HCT116 (cell line): Measurements from ENCODE around the gene SYNJ2. TPM values are rescaled to one million over a fixed set of nuclear protein-coding genes. Genes with fewer than 3 reads are reported as not detected.

ENCODE experiments used
- ATAC-seq: fragments of 200-7000 bp; cut with Tn5 transposase; 2 replicates; pipeline ENCODE4 v1.9.1; 2020; ENCODE audit warnings: mild to moderate bottlenecking, moderate library complexity
- BruUV-seq: library from RNA; stranded (reverse); fragments of 400-500 nt; replicated peaks from 2 replicates; lab custom pipeline; 2021; lab: Mats Ljungman, UMichigan
- CTCF ChIA-PET: fragments of 300-600 bp; sonication (Branson Sonifier 250); formaldehyde crosslinking; loops from one replicate; lab custom pipeline; 2021; ENCODE audit warnings: antibody characterized with exemption; lab: Charles Lee
- POLR2A ChIA-PET: fragments of 300-600, 350-600 bp; sonication (Branson Sonifier 250); formaldehyde crosslinking; loops from one replicate; lab custom pipeline; 2021; ENCODE audit warnings: antibody characterized with exemption; lab: Charles Lee
- RAD21 ChIA-PET, 2 experiments: fragments of 300-600 bp; sonication (Branson Sonifier 250); formaldehyde crosslinking; loops; one replicate each; lab custom pipeline; 2023; ENCODE audit warnings: low total read pairs in 2 of 2; ENCODE audit not compliant: uncharacterized antibody in 2 of 2, unreplicated experiment in 2 of 2, low non-redundant PET in 1 of 2; lab: Charles Lee
- DNase-seq: peaks from one replicate; pipeline ENCODE4 v3.0.0-alpha.2; 2010; ENCODE audit warnings: low read depth, low spot score
- H2AFZ ChIP-seq: fragments of 200-600 bp; shearing (Covaris generic), sonication (generic); 2 replicates; pipeline ENCODE4 v1.6.1; 2017; ENCODE audit warnings: low read depth, mixed run types, mixed read lengths, antibody characterized with exemption, low read length; ENCODE audit not compliant: poor library complexity, severe bottlenecking
- H3K27ac ChIP-seq: 2 replicates; pipeline ENCODE4 v1.5.1; 2012; ENCODE audit warnings: low read depth, low read length
- H3K27me3 ChIP-seq: fragments of 200-600 bp; sonication (generic); 2 replicates; pipeline ENCODE4 v1.6.1; 2016; ENCODE audit warnings: mixed run types, low read length, mixed read lengths; ENCODE audit not compliant: insufficient read depth
- H3K36me3 ChIP-seq, 2 experiments: fragments of 200-500 bp in 1 of 2; fragments of 200-600 bp in 1 of 2; sonication (Bioruptor generic) in 1 of 2; sonication (generic) in 1 of 2; 2 replicates each; pipeline versions ENCODE4 v1.5.1 to v1.6.1; 2014 to 2016; ENCODE audit warnings: low read length in 2 of 2, inconsistent platforms in 1 of 2, mixed read lengths in 1 of 2, mixed run types in 1 of 2; ENCODE audit not compliant: insufficient read depth in 2 of 2, control insufficient read depth in 1 of 2
- H3K4me1 ChIP-seq, 2 experiments: fragments of 200-600 bp in 1 of 2; sonication (generic) in 1 of 2; 2 replicates each; pipeline versions ENCODE4 v1.5.1 to v1.6.1; 2012 to 2017; ENCODE audit warnings: low read length in 2 of 2, inconsistent platforms in 1 of 2, mild to moderate bottlenecking in 1 of 2, mixed read lengths in 1 of 2, mixed run types in 1 of 2, moderate library complexity in 1 of 2; ENCODE audit not compliant: insufficient read depth in 2 of 2, control insufficient read depth in 1 of 2
- H3K4me2 ChIP-seq: fragments of 200-600 bp; sonication (generic); 2 replicates; pipeline ENCODE4 v1.6.1; 2017; ENCODE audit warnings: mixed run types, low read length, mixed read lengths
- H3K4me3 ChIP-seq, 2 experiments: fragments of 200-600 bp in 1 of 2; sonication (generic) in 1 of 2; replicated peaks in 1 of 2; 2 replicates each; pipeline ENCODE4 v1.5.1; 2011 to 2016; ENCODE audit warnings: low read length in 2 of 2, control low read depth in 1 of 2, low read depth in 1 of 2, mild to moderate bottlenecking in 1 of 2, mixed read lengths in 1 of 2, mixed run types in 1 of 2
- H3K79me2 ChIP-seq: fragments of 200-600 bp; sonication (generic); 2 replicates; pipeline ENCODE4 v1.6.1; 2017; ENCODE audit warnings: mild to moderate bottlenecking, mixed run types, low read length, moderate library complexity, mixed read lengths; ENCODE audit not compliant: insufficient read depth
- H3K9ac ChIP-seq: fragments of 200-600 bp; sonication (generic); 2 replicates; pipeline ENCODE4 v1.6.1; 2016; ENCODE audit warnings: low read length, mixed read lengths
- H3K9me2 ChIP-seq: fragments of 200-600 bp; sonication (generic), shearing (Covaris generic); 2 replicates; pipeline ENCODE4 v1.6.1; 2017; ENCODE audit warnings: mixed run types, mild to moderate bottlenecking, moderate library complexity; ENCODE audit not compliant: insufficient read depth
- H3K9me3 ChIP-seq, 2 experiments: fragments of 200-500 bp in 1 of 2; fragments of 200-600 bp in 1 of 2; sonication (Bioruptor generic) in 1 of 2; sonication (generic) in 1 of 2; 2 replicates each; pipeline ENCODE4 v1.6.1; 2014 to 2017; ENCODE audit warnings: low read length in 2 of 2, mixed read lengths in 2 of 2, inconsistent platforms in 1 of 2, low read depth in 1 of 2, mild to moderate bottlenecking in 1 of 2, mixed run types in 1 of 2, moderate library complexity in 1 of 2; ENCODE audit not compliant: control insufficient read depth in 1 of 2, insufficient read depth in 1 of 2
- H4K20me1 ChIP-seq: fragments of 200-600 bp; sonication (generic), shearing (Covaris generic); 2 replicates; pipeline ENCODE4 v1.6.1; 2017; ENCODE audit warnings: mixed run types, mild to moderate bottlenecking, moderate library complexity; ENCODE audit not compliant: insufficient read depth
- EGR1 ChIP-seq: IDR thresholded peaks from 2 replicates; pipeline ENCODE4 v1.6.1; 2012; ENCODE audit warnings: low read depth
- FOSL1 ChIP-seq: IDR thresholded peaks from 2 replicates; pipeline ENCODE4 v1.6.1; 2012; ENCODE audit warnings: low read depth
- MAX ChIP-seq: IDR thresholded peaks from 2 replicates; pipeline ENCODE4 v1.6.1; 2012
- POLR2A ChIP-seq: IDR thresholded peaks from 2 replicates; pipeline ENCODE4 v1.7.0; 2011; ENCODE audit warnings: borderline replicate concordance; ENCODE audit not compliant: insufficient read depth, insufficient read length; ENCODE audit errors: extremely low read depth
- POLR2AphosphoS5 ChIP-seq: IDR thresholded peaks from 2 replicates; pipeline ENCODE4 v1.6.1; 2011; ENCODE audit warnings: mild to moderate bottlenecking, low read depth, low read length, moderate library complexity
- SRF ChIP-seq: IDR thresholded peaks from 2 replicates; pipeline ENCODE4 v1.6.1; 2012; ENCODE audit warnings: low read depth
- ZNF274 ChIP-seq: fragments of 200-500 bp; sonication (Bioruptor generic); IDR thresholded peaks from 2 replicates; pipeline ENCODE4 v1.6.1; 2014; ENCODE audit warnings: mild to moderate bottlenecking, low read depth, low read length, inconsistent platforms
- intact Hi-C: fragments of 100-400 bp; cut with micrococcal nuclease; formaldehyde crosslinking; loops from 2 replicates; pipeline ENCODE4 v1.10.0; 2022
- total RNA-seq: library from RNA; stranded (reverse); gene quantifications from one replicate; pipeline ENCODE4 v1.2.1, GENCODE V29; 2021; ENCODE audit not compliant: unreplicated experiment
- TF ChIP-seq, protein P1 (sequence below): IDR thresholded peaks from 2 replicates; pipeline ENCODE4 v1.6.1; 2012; ENCODE audit warnings: low read depth

The SYNJ2 gene
- total RNA-seq, 1 experiment from 2014 or later, result 23.9 TPM

DNA sequence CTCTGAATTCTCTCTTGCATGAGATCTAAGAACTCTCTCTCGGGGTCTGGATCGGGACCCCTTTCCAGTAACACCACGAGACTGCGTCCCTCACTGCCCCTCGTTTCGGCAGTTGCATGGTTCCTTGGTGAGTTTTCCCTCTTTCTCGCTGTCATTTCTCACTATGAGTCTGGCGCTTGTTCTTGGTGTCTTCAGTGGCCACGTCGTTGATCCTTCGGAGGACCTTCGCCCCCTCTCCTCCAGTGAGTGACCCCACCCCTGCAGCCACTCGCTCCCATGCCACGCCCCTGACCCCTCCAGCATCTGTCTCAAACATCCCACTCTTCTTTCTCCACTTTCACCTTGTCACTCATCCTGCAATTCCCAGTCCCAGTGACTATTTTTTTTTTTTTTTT lies 23.0 kb downstream of the SYNJ2 start:
- H4K20me1 ChIP-seq, result no peaks in the 10 kb centered on the region
- TF ChIP-seq, protein P1, sequence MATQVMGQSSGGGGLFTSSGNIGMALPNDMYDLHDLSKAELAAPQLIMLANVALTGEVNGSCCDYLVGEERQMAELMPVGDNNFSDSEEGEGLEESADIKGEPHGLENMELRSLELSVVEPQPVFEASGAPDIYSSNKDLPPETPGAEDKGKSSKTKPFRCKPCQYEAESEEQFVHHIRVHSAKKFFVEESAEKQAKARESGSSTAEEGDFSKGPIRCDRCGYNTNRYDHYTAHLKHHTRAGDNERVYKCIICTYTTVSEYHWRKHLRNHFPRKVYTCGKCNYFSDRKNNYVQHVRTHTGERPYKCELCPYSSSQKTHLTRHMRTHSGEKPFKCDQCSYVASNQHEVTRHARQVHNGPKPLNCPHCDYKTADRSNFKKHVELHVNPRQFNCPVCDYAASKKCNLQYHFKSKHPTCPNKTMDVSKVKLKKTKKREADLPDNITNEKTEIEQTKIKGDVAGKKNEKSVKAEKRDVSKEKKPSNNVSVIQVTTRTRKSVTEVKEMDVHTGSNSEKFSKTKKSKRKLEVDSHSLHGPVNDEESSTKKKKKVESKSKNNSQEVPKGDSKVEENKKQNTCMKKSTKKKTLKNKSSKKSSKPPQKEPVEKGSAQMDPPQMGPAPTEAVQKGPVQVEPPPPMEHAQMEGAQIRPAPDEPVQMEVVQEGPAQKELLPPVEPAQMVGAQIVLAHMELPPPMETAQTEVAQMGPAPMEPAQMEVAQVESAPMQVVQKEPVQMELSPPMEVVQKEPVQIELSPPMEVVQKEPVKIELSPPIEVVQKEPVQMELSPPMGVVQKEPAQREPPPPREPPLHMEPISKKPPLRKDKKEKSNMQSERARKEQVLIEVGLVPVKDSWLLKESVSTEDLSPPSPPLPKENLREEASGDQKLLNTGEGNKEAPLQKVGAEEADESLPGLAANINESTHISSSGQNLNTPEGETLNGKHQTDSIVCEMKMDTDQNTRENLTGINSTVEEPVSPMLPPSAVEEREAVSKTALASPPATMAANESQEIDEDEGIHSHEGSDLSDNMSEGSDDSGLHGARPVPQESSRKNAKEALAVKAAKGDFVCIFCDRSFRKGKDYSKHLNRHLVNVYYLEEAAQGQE, result no peak
- TF ChIP-seq SRF (no peak), POLR2AphosphoS5 (no peak), EGR1 (no peak), MAX (no peak), FOSL1 (no peak), ZNF274 (no peak), POLR2A (no peak)
- TF ChIP-seq, all 23 proteins: peak for 0
- no peak overlapping the region for H3K4me2 ChIP-seq
- DNase-seq (no peak), ATAC-seq (no peak)
- RAD21 ChIA-PET, result no interaction called here
- H3K36me3 ChIP-seq, result no peaks in the 10 kb centered on the region
- POLR2A ChIA-PET, result no interaction called here
- no peak overlapping the region for H3K9ac ChIP-seq
- H3K27me3 ChIP-seq, result no peaks in the 10 kb centered on the region
- intact Hi-C loops, result no loop called here
- peaks cover 40 to 55% of the 10 kb centered on the region in 2 experiments for H3K4me1 ChIP-seq
- peaks cover 63% of the 10 kb centered on the region for H3K79me2 ChIP-seq
- H3K9me3 ChIP-seq, result no peaks in the 10 kb centered on the region
- CTCF ChIA-PET, result no interaction called here
- no TSS peak for BruUV-seq
- no peak overlapping the region for H3K4me3 ChIP-seq
- no peaks in the 10 kb centered on the region for H3K9me2 ChIP-seq
- H3K27ac ChIP-seq, result no peak overlapping the region
- no peak overlapping the region for H2AFZ ChIP-seq
